Midbrain (tissue), 1 donor: Measurements from ENCODE around the gene ZNF593OS.

Source experiments
- DNase-seq: peaks from one replicate; lab custom pipeline; 2025; lab: John Stamatoyannopoulos, UW

Gene ZNF593OS

DNA sequence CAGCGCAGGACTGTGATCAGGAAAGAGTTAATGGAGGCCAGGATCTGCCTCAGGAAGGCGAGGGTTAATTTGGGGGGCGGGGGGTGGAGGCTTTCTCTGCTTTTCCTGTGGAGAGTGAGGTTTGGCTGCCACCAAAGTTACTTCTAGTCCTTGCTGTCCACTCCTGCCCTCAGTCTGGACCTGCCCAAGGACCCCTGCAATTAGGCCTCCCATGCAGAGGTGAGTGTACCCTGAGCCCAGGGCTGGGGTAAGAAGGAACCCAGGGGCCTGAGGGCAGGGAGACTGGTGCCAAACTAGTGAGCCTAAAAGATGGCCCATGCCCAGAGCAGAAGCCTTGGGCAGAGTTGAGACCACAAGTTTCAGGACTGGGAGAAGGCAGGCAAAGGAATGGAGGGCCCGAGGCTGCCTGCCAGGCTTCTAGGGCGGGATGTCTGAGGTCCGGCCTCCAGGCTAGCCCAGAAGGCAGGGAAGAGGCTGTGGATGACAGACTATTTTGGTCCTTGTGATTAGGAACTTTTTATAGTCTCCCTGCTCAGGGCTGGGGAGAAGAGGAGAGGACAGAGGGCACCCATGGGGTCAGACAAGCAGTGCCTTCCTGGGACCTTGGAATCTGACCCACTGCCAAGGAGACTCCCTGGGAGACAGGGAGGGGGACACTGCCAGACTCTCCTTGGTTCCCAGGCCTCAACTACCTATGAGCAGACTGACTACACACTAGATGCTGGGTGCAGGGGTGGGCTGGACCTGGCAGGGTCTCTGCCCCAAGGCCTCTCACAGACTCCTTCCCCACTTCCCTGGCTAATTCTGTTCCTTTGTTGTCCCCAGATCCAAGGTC lies 12.5 kb downstream of the ZNF593OS start, which contains the start of gene FAM110D:
FAM110D (plus strand) TSS at position 172 of the 835 bp plus-strand sequence. CDS start 2,213 bp downstream, outside the sequence.
- DNase-seq = no peak

DNA sequence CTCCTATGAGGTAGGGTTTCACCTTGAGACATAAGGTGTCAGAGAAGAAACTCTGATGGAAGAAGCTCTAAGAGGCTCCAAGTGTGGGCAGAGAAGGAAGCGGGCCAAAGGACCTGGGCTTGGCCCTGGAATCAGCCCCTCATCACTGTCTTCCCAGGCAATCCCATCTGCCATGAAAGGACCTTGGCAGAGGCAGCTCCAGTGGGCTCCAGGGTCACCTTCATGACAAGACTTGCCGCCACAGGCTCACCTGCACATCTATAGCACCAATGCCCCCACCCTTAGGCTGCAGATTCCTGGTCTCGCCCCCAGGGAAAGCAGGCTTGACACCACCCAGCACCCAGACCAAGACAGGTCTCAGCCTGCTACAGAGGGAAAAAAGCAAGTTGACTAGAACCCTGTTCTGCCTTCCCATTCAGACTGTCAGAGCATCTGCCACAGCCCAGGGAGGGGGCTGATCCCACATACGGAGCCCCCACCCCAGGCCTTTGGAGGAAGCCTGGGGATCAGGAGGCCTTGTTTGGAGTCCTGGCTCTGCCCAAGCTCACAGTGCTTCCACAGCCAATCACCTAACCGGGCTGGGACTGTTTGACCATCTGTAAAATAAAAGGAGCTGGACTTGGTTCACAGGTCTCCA lies 13.2 kb downstream of the ZNF593OS start:
- DNase-seq = no peak

DNA sequence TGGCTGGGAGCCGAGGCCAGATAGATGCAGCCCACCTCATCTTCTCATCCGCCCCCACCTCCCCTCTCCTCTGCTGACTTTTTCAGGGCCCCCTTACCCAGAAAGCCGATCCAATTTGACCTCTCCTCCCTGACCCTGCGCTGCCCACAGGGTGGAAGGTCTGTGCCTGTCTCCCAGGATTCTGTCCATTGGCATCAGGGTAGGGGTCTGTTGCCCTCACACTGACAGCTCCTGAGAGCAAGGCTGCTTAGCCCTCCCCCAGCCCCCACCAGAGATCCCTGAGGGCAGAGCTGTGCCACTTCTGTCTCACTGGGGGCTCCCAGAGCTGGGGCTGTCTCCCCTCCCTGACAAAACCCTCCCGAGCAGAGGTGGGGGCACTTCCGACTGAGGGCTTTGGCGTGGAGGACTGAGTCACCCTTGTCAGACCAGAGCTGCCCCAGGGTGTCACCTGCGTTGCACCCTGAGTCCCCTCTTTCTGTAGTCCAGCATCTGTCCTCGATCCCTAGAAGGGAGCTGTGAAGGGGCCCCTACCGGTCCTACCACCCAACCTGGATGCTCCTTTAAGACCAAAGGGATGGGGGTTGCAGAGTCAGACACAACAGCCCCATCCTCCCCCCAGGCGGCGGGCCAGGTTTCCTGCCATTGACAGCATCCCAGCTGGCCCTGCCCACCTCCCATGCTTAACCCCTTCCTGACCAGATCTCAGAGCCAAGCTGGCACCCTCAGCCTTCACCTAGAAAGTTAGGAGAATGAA lies 15.2 kb downstream of the ZNF593OS start:
- DNase-seq = no peak

DNA sequence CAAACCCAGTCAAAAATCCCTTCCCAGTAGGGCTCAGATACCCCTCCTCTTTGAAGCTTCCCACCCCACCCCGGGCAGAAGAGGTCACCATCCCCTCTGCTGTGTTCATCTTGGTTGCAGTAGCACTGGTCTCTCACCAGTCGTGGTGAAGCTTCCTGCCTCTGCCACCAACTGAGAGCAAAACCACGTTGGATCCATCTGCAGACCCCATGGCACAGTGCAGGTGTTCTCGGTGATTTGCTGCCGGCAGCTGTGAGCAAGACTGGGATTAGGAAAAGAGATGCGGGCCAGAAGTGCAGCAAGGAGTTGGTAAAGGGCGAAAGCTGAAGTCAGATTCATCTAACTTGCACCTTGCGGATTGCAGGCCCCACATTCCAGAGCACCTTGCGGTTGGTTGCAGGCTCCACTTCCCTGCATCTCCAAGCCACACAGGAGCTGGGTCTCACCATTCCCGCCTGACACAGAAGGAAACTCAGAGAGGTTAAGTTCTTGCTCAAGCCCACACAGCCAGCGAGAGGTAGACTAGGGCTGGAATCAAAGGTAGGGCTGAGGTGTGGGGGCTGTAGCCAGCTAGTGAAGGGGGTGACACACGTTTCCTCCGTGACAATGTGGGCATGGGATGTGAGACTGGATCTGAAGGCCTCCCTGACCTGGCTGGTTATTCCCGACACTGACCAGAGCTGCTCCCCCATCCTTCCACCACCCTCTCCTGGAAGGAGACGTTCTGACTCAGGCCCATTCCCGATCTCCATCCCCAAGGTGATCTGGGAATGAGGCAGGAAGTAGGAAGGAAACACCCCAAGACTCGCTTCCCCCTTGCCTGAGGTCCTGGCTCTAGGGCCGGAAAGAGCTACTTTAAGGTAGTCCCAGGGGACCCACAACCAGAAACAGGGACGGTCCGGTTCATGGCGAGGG lies 16.0 kb downstream of the ZNF593OS start:
- no peak for DNase-seq

DNA sequence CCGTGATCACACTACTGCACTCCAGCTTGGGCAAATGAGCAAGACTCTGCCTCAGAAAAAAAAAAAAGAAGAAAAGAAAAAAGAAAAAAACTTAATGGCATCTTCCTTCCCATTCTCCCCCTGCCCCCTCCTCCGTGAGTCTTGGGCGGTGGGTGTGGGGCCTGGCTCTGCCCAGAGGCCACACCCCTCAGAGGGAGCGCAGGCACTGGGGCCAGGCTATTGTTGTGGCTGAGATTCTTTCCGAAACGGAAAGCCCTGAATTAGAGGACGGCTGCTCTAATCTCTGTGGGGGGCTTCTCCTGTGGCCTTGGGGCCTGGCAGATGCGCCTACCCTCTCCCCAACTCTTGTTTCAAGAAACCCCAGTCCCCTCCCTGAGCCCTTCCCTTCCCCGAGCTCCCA lies 16.9 kb downstream of the ZNF593OS start:
- no peak for DNase-seq

DNA sequence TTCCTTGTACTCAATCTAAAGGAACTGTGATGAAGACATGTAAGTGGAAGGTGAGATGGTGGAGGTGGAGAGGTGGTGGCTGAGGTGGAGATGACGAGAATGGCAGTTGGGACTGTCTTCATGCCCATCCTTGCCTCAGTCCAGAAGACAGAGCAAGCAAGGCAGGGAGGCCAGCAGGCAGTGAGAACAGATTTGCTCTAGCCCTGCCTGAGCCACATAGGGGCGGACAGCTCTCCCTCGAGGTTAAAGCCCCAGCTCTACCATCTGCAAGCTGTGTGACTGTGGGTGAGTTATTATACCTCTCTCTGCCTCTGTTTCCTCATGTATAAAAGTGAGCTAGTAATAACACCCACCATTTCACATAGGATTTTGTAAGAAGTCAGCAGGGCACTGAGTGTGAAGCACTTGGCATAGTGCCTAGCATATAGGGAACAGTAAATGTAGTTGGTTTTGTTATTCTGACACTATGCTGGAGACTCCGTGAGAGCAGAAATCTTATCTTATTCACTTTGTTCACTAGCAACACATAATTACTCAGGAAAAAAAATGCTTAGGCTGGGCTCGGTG lies 17.6 kb downstream of the ZNF593OS start:
- DNase-seq = no peak

DNA sequence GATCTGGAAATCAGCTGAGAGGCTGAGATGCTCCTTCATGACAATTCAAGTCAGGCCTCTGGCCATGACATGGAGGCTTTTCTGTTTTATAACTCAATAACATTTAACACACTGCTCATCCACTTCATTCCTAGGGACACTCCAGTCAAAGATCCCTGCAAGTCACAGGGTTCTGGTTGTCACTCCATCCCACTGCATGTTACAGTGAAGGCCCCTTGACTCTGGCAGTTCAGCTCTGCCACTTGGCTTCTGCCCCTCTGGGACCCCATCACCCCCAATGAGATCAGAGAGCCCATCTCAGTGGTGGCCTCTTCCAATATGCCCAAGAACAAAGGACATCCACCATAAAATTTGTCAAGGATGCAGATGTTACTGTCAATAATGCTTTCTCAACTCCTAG lies 22.7 kb downstream of the ZNF593OS start:
- no peak for DNase-seq

DNA sequence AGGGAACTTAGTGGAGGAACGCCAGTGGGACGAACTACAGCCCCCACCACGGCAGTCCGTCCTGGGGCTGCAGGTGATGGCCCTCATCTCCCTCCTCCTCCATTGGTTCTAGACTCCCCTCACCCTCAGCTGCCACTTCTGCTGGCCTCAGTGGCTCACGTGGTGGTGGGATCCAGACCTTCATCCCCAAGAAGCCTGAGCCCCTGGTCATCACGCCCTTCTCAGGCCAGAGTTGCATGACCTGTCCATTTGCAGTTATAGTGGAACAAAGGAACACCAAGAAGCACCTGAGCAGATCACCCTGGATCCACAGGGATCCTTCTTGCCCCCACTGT lies 25.7 kb downstream of the ZNF593OS start:
- no peak for DNase-seq

DNA sequence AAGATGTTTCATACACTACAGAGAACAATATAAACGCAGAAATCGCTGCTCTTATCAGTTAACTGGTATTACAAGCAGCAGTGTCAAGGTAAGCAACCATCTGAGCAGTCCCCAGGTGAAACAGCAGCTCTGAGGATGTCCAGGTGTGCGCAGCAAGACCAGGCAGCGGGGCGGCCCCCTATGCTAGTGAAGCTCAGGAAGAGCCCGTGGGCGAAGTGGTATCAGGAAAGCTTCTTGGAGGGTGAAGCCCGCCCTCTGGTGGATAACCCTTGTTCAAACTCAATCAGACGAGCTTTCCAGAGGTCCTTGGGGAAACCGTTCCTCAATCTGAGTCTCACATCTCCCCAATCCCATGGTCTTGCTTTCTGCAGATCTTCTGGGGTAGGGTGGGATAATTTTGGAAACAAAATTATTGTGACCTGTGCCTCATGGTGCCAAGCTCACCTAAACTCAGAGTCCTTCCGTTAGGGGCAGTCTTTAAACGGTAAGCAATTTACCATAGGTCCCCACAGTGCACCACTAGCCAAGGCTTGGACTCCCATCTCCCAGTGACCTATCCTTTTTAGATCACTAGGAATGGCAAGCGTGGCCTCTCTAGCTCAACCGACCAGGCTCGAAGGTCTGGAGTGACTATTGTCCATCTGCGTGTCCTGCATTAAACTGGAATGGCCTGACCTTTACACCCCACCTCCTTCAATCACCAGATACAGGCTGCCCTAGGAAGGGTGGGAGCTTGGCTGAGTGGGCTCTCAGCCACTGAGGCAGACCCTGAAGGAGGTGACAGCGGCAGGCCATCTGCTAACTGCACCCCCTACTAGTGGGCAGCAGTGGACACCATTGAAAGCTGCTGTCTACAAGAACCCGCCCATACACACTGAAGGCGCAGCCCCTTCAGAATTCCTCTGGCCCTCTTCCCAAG lies 26.3 kb downstream of the ZNF593OS start:
- peak; percentile 84 for DNase-seq

DNA sequence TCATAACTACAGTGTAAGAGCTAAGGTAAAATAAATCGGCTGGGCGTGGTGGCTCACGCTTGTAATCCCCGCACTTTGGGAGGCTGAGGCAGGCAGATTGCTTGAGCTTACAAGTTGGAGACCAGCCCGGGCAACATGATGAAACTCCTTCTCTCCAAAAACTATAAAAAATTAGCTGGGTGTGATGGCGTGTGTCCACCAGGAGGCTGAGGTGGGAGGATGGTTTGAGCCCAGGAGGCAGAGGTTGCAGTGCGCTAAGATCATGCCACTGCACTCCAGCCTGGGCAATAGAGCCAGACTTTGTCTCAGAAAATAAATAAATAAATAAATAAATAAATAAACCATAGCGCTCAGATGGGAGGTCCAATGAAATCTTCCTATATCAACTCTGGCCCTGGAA lies 29.5 kb downstream of the ZNF593OS start:
- DNase-seq = no peak

DNA sequence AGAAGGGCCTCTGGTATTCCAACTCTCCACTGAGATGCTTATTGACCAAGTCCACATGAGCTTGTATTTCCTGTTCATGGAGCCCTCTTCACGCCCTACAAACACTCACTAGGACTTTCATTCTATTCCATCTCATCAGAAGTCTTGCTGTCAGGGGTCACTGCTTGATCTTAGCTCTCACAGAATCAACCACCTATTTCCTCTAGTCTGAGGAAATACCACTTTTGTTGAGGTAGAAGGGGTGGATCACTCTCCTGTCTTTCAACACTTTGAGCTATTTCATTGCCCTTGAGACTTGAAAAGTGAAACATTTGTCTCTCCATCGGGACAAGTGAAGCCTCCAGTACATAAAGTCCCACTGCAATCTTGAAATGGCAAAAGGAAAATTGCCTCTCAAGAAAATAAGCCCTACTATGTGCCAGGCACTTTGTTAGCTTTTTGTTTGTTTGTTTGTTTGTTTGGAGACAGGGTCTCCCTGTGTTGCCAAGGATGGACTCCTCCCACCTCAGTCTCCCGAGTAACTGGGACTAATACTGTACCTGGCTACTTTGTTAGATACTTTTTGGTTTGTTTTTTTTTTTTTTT lies 32.6 kb downstream of the ZNF593OS start:
- DNase-seq = no peak

DNA sequence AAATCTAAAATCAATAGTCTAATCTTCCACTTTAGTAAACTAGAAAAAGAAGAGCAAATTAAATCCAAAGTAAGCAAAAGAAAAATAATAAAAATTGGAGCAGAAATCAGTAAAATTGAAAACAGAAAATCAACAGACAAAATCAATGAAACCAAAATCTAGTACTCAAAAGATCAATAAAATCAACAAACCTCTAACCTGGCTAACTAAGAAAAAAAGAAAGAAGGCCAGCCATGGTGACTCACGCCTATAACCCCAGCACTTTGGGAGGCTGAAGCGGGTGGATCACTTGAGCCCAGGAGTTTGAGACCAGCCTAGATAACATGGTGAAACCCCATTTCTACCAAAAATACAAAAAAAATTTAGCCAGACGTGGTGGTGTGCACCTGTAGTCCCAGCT lies 37.2 kb downstream of the ZNF593OS start:
- DNase-seq = no peak

DNA sequence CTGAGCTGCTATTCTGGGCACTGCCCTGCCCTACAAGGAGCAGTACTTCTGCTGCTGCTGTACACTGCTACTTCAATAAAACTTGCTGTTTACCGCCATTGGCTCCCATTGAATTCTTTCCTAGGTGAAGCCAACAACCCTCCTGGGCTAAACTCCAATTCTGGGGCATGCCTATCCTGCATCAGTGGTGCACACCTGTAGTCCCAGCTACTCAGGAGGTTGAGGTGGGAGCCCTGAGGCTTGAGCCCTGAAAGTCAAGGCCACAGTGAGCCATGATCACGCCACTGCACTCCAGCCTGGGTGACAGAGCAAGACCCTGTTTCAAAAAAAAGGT lies 38.8 kb downstream of the ZNF593OS start:
- DNase-seq = no peak

DNA sequence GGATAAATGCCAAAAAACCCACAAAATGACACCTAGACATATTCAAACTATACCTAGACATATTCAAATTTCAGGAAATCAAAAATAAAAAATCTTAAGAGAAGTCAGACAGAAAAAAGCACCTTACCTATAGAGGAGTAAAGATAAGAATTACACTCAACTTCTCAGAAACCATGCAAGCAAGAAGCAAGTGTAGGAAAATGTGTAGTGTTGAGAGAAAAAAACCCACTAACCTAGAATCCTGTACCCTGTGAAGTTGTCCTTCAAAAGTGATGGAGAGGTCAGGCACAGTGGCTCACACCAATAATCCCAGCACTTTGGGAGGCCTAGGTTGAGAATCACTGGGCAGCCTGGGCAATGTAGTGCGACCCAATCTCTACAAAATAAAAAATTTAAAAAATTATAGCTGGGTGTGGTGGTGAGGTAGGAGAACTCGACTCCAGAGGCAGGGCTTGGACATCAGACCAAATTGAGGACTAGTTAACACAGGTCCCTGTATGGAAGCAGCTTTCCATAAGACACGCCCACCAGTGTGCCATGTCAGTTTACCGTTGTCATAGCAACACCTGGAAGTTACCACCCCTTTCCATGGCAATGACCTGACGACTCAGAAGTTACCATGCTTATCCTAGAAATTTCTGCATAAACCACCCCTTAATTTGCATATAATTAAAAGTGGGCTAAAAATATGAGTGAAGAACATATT lies 39.4 kb downstream of the ZNF593OS start:
- DNase-seq = no peak

DNA sequence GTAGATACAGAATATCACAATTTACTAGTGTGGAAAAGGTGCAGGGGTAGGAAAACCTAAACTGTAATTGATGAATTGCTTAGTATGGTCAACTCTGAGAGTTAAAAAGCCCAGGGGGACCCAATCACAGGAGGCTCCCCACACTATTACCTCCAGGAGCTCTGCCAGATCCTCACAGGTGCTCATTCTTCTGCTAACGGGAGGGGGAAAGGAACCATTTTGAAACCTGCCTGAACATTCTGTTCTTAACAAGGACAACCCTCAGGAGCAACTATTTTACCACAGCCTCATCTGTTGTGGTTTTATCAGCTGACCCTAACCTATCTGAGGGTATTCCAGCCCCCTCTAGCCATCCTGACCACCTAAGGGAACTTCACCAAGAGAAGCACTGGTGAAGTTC lies 40.9 kb downstream of the ZNF593OS start:
- no peak for DNase-seq

DNA sequence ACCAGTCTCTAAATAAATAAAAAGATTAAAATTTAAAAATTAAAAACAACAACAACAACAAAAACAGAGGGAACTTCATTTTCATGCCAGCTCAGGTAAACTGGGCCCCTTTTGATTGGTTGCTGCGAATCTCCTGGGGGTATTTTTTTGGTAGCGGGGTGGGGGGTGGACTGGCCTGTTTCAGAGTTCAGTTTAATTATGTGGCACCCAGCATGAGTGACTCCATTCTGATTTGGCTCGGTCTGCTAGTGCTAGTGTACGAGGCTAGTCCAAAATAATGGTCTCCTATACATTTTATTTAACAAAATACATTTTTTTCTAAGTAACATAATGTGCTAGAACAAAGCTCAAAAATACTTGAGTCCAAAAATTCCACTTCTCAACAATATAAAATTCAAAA lies 41.9 kb downstream of the ZNF593OS start:
- DNase-seq = no peak

DNA sequence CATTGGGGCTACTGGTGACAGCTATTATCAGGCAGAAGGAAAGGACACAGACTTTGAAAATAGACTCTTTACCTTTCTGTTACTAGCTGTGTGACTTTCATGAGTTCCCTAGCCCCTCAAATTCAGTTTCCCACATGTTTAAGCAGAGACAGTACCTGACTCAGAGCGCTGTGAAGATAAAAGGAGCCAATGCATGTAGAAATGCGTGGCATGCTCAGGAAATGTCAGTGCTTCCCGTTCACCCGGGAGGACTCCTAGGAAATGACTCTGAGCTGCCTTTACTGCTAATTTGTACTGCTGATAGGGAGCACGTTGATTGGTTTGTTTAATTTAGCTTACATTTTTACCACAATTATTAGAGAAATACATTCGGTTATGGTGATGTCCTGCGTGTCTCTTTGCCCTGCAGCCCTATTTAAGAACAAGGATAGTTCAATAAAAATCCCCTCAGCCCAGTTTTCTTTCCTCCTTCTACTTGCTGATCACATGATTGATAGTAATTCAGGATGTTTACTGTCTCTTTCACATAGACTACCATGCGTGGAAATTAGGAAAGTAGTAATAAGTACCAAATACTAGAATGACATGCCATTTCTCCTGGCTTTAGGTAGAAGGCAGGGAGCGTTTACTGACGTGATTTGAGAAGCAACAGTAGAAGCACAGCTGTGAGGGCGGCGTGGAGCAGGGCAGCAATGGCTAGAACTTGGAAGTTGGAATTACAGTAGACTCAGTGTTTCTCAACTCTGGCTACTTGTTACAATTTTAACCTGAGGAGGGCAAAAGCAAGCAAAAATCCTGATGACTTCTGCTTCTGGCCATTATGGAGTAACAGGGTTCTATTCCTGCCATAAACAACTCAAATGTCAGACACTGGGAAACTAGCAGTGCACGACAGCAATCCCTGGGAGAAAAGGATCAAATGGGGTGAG lies 44.1 kb downstream of the ZNF593OS start:
- no peak for DNase-seq

DNA sequence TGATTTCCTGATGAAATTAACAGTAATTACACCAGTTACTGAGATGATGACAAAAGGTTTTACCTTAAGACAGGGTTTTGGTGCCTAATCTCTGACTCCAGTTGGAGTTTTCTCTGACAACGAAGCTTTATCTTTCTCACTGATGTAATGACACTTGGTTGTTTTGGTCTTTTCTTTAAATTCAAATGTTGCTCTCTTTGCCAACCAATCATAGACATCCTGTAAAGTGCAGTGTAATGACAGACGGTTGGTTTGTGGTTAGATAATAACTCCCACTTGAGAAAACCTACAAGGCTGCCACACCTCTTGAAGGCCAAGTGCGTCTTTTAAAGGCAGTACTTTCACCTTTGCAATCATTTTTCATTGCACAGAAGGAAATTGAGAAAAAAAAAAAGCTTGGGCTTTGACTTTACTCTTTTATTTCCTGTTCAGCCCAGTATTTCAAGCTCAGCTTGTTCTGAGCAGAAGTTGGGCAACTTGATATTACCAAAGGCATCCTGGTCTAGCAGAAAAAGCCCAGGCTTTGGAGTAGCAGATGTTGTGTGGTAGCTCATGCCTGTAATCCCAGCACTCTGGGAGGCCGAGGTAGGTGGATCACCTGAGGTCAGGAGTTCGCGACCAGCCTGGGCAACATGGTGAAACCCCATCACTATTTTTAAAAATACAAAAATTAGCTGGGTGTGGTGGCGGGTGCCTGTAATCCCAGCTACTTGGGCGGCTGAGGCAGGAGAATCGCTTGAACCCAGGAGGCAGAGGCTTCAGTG lies 45.1 kb downstream of the ZNF593OS start:
- no peak for DNase-seq
